Nucleus accumbens (tissue), 56 donors: ENCODE data around the gene CPSF7.
"Not testable (repeated sequence)": the region's sequence is repeated elsewhere in the genome, so short reads cannot be mapped to it uniquely, and the experiment has no call there.

Experiments
- DNase-seq, 56 donors: peaks; one replicate each; lab custom pipeline; 2025; lab: John Stamatoyannopoulos, UW

CPSF7 gene, protein sequence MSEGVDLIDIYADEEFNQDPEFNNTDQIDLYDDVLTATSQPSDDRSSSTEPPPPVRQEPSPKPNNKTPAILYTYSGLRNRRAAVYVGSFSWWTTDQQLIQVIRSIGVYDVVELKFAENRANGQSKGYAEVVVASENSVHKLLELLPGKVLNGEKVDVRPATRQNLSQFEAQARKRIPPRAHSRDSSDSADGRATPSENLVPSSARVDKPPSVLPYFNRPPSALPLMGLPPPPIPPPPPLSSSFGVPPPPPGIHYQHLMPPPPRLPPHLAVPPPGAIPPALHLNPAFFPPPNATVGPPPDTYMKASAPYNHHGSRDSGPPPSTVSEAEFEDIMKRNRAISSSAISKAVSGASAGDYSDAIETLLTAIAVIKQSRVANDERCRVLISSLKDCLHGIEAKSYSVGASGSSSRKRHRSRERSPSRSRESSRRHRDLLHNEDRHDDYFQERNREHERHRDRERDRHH

DNA sequence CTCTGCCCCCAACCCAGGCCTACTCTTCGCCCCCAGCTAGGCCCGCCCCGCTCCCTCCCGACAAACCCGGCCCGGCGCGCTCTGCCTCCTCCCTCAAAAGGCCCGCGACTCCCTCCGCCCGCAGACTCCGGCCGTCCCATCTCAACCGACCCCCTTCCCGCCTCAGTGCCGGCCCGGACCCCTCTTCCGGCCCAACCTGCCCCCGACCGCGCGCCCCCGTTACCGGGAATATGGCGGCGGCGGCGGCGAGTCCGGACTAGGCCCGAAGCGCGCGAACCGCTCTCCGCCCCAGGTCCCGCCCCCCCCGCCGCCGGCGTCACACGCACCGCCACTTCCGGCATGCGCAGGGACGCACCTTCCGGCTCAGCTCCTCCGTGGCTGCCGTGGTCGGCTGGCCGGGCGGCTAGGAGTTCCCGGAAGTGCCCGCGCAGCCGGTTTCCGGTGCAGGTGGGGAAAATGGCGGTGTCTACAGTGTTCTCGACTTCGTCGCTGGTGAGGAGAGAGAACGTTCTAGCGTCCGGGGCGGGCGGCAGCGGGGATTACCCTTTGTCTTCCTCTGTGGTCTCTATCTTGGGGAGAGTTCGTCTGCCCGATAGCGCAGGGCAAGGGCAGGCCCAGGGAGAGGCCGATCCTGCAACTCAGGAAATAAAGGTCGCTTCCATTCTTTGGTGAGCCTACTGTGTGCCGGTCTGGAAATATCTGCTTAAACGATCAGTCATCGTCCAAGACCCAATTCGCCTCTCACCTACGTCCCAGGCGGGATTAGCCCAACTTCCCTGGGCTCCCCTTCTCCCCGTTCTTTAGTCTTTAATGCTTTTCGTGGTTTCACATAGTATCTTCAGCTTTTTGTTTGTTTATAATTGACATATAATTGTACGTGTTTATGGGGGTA lies at the start of gene CPSF7, which contains the start of gene SDHAF2:
CPSF7 (minus strand) TSS at position 285 of the 892 bp plus-strand sequence. CDS start 740 bp downstream, outside the sequence.
SDHAF2 (plus strand) TSS at position 434 of the 892 bp plus-strand sequence; CDS start at position 457, 23 bp downstream.
- peak in 55 of 56 donors; percentile 71 to 98 (median 94) for DNase-seq

GRCh38 chr11:61477727-61478148 lies 48.0 kb upstream of the CPSF7 start:
- DNase-seq: peak in 26 of 56 donors; percentile 11 to 67 (median 25)

GRCh38 chr11:61477126-61477525 lies 47.4 kb upstream of the CPSF7 start:
- DNase-seq: no peak

- DNase-seq: no peak
Observed at GRCh38 chr11:61476371-61476770, 46.6 kb upstream of the CPSF7 start.

GRCh38 chr11:61475433-61475832 lies 45.7 kb upstream of the CPSF7 start:
- no peak for DNase-seq

- DNase-seq: no peak
Observed at GRCh38 chr11:61474013-61474643, 44.4 kb upstream of the CPSF7 start.

GRCh38 chr11:61473370-61474012 lies 43.7 kb upstream of the CPSF7 start:
- peak in 29 of 56 donors; percentile 15 to 80 (median 50) for DNase-seq

- DNase-seq: peak in 15 of 56 donors; percentile 10 to 60 (median 27)
Observed at GRCh38 chr11:61472868-61473267, 43.1 kb upstream of the CPSF7 start.

DNA sequence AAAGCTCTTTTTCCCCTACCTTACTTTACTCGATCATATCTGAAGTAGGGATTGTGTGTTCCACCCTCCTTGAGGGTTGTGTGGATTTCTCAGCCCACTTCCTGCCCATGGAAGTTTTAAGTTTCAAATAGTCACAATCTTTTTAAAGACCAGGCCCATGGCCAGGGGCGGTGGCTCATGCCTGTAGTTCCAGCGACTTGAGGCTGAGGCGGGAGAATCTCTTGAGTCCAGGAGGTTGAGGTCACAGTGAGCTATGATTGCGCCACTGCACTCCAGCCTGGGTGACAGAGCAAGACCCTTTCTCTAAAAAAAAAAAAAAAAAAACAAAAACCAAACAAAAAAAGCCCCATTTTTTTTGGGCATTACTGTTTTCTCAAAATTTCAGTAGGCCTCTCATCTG lies 42.5 kb upstream of the CPSF7 start:
- DNase-seq: no peak

DNA sequence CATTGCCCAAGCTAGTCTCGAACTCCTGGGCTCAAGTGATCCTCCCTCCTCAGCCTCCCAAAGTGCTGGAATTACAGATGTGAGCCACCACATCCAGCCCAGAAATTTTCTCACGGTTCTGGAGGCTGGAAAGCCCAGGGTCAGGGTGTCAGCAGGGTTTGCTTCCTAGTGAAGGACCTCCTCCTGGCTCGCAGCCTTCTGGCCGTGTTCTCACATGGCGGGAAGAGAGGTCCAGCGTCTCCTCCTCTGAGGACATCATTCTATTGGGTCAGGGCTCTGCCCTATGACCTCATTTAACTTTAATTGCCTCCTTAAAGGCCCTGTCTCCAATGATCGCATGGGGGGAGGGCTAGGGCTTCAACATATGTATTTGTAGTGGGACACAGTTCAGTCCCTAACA lies 38.2 kb upstream of the CPSF7 start:
- DNase-seq: no peak

- DNase-seq: not testable (repeated sequence)
Observed at GRCh38 chr11:61467602-61468001, 37.8 kb upstream of the CPSF7 start.

GRCh38 chr11:61460986-61461385 lies 31.2 kb upstream of the CPSF7 start:
- no peak for DNase-seq

- DNase-seq: peak in 9 of 56 donors; percentile 12 to 45 (median 20)
Observed at GRCh38 chr11:61460474-61460881, 30.7 kb upstream of the CPSF7 start.

DNA sequence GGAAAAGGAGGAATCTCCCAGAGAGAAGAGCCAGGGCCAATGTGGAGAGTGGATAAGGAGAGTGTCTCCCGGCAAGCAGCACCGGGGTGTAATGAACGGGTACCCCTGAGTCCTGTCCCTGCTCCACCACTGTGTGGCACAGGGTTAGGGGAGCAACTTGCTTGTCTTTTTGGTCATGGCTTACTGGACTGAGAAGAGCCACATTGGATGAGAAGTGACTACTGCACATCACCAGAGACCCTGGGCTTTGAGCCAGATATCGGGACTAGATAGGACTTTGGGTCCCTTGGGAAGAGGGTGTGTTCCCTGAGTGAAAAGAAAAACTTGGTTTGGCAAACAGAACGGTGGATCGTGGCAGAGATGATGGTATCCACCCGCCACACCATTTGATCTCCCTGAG lies 24.7 kb upstream of the CPSF7 start:
- DNase-seq: no peak

GRCh38 chr11:61453695-61454094 lies 23.9 kb upstream of the CPSF7 start:
- DNase-seq: no peak

- DNase-seq: no peak
Observed at GRCh38 chr11:61452825-61453224, 23.1 kb upstream of the CPSF7 start.

DNA sequence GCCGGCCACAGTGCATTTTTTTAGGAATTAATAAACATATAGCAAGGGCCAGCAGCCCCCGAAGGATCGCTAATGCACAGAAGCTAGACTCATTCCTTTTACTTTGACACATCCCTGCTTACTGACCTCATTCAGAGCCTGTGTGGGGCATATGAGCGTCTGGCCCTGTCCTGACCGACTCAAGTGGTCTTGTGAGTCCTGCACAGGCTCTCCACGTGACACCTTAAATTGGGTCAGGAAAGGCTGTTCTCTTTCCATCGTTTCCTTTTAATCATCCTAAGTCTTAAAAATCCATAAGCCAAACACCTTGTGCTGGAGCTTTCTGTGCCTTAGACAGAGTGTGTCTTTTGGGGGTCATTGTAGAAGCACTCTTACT lies 18.8 kb upstream of the CPSF7 start:
- peak in 1 of 56 donors; percentile 14 for DNase-seq

DNA sequence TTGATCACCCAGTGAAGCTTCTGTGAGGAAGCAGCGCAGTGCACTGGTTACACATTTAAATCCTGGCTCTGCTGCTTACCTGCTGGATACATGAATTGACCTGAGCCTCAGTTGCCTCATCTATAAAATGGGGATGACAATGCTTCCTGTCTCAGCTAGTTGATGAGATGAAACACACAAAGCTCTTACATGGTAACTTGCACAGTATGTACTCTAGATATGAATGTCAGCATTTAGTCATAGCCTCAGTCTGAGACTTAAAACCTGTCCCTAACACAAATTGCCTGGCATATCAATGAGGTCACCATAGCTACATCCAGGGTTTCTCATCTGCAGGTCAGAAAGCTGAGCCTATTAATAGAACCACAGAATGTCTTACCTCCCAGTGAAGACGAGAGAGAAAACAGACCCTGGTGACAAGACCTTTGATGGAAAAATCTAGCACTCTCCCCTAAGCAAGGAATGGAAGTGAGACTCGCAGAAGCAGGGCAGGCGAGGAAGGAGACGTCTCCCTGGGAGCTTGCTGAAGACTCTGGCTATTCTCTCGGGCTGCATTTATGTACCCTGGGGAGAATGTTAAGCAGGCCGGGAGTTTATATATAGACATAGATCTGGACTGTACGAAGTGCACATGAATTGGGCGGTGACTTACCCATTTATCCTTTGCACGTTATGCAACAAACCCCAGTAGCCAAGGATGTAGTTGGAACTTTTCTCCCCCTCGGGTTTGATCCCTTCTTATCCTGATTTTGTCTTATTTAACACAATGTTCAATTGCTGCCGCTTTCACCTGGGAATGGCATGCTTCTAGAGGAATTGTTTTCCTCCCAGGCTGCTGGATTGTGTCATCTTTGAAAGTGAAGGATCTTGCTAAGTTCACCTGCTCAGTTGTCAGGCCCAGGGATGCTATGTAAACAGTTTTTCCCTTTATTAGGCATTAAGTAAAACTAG lies 18.1 kb upstream of the CPSF7 start:
- peak in 2 of 56 donors; percentile 14 to 37 for DNase-seq

DNA sequence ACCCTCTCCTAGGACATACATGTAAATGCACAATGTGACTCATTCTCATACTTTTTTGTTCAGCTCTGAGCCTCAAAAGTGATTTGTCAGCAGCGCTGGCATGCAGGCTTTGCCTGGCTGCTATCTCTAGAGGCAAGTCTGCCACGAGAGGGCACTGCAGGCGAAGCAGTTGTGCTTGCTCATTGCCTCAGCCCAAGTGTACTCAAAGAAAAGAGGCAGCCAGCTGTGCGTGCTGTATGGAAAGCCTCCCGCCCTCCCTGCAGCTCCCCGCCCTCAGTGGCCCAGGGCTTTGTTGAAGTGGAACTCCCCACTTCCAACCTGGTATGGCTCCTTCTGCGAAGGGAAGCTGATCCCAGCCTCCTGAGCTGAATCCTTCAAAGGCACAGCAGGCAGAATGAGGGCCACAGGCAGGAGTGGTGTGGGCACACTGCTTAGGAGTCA lies 16.5 kb upstream of the CPSF7 start:
- DNase-seq: peak in 55 of 56 donors; percentile 22 to 96 (median 81)
